ENCODE measurements around the gene EFHC2.

The EFHC2 gene

GRCh38 chrX:44143061-44143602 is 200.3 kb downstream of the EFHC2 start:
- no peak overlapping the region for H3K4me3 ChIP-seq (ENCODE audit: low read depth, low read length)
- no peak for TF ChIP-seq CTCF (IDR thresholded peaks at IDR 0.05; ENCODE audit: borderline replicate concordance, insufficient read depth, low read depth, low read length)

DNA sequence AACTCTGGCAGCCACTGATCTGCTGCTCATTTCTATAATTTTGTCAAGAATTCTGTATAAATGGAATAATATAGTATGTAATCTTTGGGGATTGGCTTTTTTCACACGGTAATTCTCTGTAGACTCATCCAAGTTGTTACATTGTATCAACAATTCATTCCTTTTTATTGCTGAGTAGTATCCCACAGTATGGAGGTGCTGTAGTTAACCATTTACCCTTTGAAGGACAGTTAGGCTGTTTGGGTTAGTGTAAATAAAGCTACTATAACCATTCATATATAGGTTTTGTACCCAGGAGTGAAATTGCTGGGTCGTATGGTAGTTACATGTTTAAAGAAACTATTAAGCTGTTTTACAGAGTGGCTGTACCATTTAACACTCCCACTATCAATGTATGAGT is 213.3 kb downstream of the EFHC2 start:
- no peak overlapping the region for H3K4me3 ChIP-seq (ENCODE audit: low read depth, low read length)
- TF ChIP-seq CTCF (IDR thresholded peaks at IDR 0.05; ENCODE audit: borderline replicate concordance, insufficient read depth, low read depth, low read length): no peak

GRCh38 chrX:44113337-44113736 is 230.1 kb downstream of the EFHC2 start:
- TF ChIP-seq CTCF (IDR thresholded peaks at IDR 0.05; ENCODE audit: borderline replicate concordance, insufficient read depth, low read depth, low read length): no peak
- no peak overlapping the region for H3K4me3 ChIP-seq (ENCODE audit: low read depth, low read length)

DNA sequence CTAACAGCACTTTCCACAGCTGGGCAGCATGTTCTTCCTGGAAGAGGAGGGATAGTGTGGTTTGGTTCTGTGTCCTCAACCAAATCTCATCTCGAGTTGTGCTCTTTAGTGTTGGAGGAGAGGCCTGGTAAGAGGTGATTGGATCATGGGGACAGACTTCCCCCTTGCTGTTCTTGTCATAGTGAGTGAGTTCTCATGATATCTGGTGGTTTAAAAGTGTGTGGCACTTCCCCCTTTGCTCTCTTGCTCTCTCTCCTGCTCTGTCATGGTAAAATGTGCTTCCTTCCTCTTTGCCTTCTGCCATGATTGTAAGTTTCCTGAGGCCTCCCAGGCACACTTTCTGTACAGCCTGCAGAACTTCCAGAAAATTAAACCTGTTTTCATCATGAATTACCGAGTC is 236.6 kb downstream of the EFHC2 start:
- H3K4me3 ChIP-seq (ENCODE audit: low read depth, low read length): no peak overlapping the region
- no peak for TF ChIP-seq CTCF (IDR thresholded peaks at IDR 0.05; ENCODE audit: borderline replicate concordance, insufficient read depth, low read depth, low read length)

DNA sequence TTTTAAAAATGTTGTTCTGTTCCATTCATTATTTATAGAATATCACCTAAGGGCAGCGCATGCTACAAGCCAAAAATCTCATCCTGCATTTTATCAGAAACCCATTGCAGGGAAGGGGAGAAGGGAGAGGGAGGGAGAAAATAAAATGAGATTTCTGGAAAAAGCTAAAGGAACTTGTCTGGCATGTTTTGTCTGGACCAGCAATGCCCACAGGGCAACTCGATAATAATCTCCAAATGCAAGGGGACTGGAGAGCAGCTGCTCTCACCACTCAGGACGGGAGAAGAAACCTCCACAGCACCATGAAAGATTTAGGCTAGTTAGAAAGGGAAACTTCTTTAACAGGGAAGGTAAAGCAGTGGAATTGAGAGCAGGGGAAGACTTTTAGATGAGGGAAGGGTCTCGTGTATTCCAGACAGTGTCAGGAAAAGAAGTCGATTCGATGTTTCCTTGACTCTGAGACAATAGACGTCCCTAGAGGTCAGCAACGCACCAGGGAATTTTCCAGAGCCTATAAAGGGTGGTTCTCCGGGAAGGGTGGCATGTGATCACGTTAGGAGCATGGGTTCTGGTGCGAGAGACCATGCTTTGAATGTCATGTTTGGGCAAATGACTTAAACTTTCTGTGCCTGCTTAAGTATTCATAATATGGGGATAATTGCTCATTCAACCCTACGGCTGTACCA is 238.1 kb downstream of the EFHC2 start:
- no peak for TF ChIP-seq CTCF (IDR thresholded peaks at IDR 0.05; ENCODE audit: borderline replicate concordance, insufficient read depth, low read depth, low read length)
- no peak overlapping the region for H3K4me3 ChIP-seq (ENCODE audit: low read depth, low read length)

- no peak for TF ChIP-seq CTCF (IDR thresholded peaks at IDR 0.05; ENCODE audit: borderline replicate concordance, insufficient read depth, low read depth, low read length)
- no peak overlapping the region for H3K4me3 ChIP-seq (ENCODE audit: low read depth, low read length)
Measured at GRCh38 chrX:44104699-44105098, 238.8 kb downstream of the EFHC2 start.

- no peak overlapping the region for H3K4me3 ChIP-seq (ENCODE audit: low read depth, low read length)
- TF ChIP-seq CTCF (IDR thresholded peaks at IDR 0.05; ENCODE audit: borderline replicate concordance, insufficient read depth, low read depth, low read length): no peak
Measured at GRCh38 chrX:44101281-44101680, 242.2 kb downstream of the EFHC2 start.

All from GM12875 (cell line).